ENCODE results near the gene OMA1.

The OMA1 gene

GRCh38 chr1:58456470-58456869, 90.1 kb downstream of the OMA1 start:
- DNase-seq = no peak

- no peak for DNase-seq
Measured at GRCh38 chr1:58454807-58455206, 91.7 kb downstream of the OMA1 start.

DNA sequence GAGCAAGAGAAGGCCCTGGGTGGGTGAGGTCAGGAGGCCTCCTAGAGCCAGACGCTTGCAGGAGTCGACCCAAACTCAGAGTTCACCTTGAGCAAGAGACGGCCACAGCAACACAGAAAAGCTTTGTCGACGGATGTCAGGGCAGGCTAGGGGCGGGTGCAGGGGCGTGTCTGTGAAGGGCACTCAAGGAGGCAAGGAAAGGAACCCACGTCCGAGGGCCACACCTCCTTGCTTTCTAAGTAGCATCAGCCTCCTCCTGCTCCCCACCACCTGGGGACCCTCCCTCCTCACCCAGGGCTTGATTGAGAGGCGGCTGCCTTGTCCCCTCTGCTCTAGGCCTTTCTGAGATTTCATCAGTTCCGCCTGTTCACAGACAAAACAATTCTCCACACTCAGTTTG, 92.1 kb downstream of the OMA1 start:
- no peak for DNase-seq

- no peak for DNase-seq
Measured at GRCh38 chr1:58451560-58452191, 94.8 kb downstream of the OMA1 start.

DNA sequence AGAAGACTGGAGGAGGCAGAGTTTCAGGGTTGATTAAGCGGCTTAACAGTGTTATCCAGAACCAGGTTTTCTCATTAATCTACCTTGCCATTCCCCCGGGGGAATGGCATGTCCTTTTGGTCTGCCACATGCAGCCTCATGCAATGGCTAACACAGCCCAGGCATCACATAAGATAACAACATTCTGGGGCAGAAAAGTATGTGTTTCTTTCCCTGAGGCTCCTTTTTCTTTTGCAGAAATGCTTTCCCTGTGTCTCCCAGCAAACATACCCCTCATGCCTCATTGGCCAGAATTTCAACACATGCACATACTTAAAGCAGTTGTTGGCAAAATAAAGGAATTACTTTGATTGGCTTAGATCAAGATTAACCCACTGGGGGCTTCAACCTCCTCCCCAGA, 98.6 kb downstream of the OMA1 start:
- DNase-seq = no peak

GRCh38 chr1:58447042-58447441, 99.5 kb downstream of the OMA1 start:
- no peak for DNase-seq

DNA sequence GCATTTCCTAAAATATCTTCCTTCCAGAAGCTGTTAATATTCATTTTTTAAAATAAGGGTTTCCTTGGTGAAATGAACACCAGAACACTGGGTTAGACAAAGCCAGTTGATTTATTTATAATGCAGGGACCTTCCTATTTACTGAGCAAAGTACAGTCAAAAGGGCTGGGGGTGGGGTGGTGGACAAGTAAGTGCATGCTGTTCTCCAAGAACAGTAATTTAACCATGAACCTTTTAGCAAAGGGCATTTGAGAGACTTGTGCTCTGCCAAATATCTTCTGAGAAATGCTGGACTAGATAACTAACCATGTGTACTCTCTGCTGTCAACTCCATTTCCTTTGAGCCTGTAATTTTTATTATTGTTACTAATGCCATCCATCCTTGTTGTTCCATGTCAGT, 100.2 kb downstream of the OMA1 start:
- DNase-seq = no peak

DNA sequence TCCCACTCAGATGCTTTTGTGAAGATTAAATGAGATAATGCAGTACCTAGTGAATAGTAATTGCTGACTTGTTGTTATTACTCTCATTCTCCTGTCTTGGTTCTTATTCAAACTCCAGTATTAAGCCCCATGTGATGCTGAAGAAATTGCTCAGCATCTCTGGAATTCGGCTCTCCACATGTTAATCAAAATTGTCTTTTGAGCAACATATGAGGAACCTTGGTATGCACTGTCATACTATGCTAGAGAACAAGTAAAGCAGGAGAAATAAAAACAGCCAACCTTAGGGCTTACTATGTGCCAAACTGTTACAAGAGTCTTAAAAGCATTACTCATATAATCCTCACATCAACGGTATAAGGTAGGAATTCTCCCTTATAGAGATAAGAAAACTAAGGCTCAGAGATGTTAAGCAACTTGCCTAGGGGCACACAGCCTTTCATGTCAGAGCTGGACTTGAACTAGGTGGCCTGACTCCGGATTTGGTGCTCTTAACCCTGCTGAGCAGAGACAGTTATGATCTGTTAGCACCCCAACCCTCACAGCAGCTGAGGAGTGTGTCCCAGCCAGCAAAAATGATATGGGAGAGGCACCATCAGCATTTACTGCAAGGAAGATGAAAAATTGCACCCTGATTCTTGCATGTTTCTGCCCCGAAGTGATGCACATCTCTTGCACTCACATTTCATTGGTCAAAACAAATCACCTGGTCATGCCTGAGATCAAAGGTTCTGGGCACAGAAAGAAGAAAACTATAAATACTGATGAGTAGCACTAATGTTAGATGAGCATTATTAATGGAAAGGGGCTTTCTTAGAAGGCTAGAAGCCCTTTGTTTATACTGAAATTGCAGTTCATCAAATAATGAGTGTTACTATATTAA, 102.3 kb downstream of the OMA1 start:
- no peak for DNase-seq

DNA sequence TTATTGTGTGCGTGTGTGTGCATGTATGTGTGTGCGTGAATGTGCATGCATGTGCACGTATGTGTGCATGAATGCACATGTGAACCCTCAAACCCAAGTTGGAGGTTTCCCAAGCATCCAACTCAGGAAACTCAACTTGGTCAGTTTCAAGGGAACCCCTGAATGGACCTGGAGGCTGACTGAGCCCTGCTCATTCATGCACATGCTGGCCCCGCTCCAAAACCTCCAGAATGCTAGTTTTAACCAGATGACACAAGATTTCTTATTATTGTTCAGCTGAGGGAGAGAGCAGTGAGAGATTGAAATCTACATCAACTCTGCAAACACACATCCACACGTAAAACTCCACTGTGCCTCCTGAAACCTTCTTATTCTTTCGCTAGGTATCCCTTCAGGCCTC, 104.4 kb downstream of the OMA1 start:
- DNase-seq = peak; percentile 85

DNA sequence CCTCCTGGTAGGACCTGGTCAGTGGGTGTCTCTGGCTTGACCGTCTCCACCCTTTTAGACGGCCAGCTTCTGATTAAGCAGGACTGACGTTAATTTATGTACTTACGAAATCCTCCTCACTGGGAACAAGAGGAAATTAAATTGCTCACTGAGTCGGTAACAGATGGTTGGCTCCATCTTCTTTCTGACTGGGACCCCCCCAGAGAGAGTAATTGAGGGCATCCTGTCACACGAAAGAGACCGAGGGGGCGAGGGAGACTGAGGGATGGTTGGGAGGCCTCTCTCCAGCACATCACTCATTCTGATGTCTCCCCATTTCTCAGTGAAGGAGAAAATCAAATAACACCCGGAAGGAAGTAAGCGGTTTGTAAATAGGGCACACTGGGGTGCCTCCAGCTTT, 104.8 kb downstream of the OMA1 start:
- peak; percentile 63 for DNase-seq

GRCh38 chr1:58440696-58441095, 105.8 kb downstream of the OMA1 start:
- no peak for DNase-seq

DNA sequence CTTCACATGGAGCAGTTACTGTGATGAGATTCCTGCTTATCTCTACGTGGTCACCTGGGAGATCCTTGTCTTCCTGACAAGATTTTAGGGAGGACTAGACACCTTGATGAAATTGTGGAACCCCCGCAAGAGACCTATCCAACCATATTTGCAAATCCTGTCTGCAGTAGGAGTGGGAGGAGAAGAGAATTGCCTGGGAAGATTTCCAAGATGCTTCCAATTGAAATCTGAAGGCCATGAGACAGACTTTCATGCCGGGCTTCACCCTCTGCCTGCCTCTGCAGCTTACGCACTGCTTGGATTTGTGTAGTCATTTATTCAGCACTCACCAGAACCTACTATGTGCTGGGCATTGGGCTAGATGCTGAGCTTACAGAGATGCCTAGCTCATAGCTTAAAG, 106.6 kb downstream of the OMA1 start:
- no peak for DNase-seq

DNA sequence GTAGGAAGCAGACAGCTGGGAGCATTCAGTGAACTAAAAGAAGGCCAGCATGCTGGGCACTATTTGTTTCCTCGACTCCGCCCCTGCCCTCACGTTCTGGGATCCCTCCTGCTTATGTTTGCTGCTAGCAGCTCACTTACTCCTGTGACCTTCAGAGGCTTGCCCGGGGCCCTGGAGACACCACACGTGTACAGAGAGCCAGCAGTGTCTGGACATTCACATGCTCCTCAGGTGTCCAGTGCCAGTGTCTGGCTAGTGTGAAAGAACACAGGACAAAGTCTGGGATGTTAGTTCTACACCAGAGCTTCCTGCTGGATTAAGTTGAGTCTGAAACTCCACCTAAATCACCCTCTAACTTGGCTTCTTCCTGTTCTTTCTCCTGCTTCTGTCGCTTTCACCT, 108.1 kb downstream of the OMA1 start:
- no peak for DNase-seq

DNA sequence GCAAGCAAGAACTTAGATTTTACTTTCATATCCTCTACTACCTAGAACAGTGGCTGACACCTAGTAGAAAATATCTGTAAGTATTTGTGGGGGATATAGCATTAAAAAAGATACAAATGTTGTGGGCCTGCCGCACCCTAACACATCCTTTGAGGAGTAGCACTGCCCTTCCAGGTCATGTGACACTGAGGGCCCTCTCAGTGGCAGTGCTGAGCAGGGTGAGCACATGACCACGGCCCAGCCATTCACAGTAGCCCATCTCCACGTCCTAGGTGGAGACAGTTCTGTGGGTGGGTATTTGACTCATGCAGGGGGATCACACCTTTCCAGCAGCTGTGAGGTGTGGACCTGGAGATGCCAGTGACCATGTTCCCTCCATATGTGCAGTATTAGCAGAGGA, 108.9 kb downstream of the OMA1 start:
- DNase-seq = no peak

DNA sequence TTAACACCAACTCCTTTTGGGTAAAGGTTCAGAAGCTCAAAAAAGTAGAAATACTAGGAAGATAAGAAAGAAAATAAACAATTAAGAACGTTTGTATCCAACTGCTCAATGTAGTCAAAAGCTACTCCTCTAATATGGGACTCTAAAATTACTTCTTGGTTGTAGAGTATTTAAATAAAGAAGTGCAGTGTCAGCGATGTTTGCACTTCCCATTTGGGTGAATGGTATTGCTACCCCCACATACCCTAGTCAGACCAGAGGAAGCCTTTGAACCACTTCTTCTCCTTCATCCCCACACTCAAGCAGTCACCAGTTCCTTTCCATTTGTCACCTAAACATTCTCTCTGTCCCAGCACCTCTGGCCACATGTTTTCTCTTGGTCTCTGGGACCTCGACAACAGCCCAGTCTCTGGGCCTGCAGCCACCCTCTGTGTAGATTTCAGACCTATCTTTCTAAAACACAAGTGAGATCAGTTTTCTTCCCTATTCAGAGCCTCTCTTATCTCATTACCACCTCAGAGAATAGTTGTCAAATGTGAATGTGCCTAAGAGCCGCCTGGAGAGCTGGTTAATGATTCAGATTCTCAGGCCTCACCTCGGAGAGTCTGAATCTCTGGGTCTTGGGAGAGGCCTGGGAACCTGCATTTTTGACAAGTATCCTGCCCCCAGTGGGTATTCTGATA, 109.8 kb downstream of the OMA1 start:
- no peak for DNase-seq

DNA sequence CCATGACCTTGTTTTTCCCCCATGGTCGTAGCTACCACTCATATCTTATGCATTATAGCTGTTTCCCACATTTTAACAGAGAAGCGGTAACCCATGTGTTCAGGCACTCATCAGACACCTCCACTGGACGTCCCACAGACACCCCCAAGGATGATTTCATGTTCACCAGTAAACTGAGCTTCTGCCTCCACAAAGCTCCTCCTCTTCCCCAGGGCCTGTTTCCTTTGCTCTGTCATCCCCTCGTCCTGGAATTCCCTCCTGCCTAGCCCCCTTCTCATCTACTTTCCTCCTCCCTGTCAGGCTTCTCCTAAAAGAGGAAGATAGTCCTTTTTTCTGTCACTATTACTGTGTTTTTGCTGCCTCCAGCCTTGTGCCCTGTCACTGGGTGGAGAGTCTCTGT, 111.2 kb downstream of the OMA1 start:
- no peak for DNase-seq

- DNase-seq = no peak
Measured at GRCh38 chr1:58434607-58435006, 111.9 kb downstream of the OMA1 start.

GRCh38 chr1:58434181-58434580, 112.3 kb downstream of the OMA1 start:
- no peak for DNase-seq

- DNase-seq = peak; percentile 80
Measured at GRCh38 chr1:58432851-58433668, 113.5 kb downstream of the OMA1 start.

- DNase-seq = no peak
Measured at GRCh38 chr1:58431901-58432620, 114.5 kb downstream of the OMA1 start.
